GM23338 (cell line): Measurements from ENCODE around the gene MINDY1. TPM values are rescaled to one million over a fixed set of nuclear protein-coding genes. Genes with fewer than 3 reads are reported as not detected.
A peak's percentile ranks its signal among the peaks of the same experiment; 100 is the strongest.

Experiments
- ATAC-seq: fragments of 200-7000 bp; cut with Tn5 transposase; 3 replicates; pipeline ENCODE4 v1.9.1; 2020
- DNase-seq: peaks from one replicate; pipeline ENCODE4 v3.0.0-alpha.2; 2015; ENCODE audit warnings: low spot score
- H2AFZ ChIP-seq: fragments of 200-600 bp; sonication (generic); 2 replicates; pipeline ENCODE4 v1.8.0; 2016; ENCODE audit warnings: antibody characterized with exemption, mild to moderate bottlenecking, moderate library complexity
- H3F3A ChIP-seq: fragments of 200-600 bp; sonication (generic); replicated peaks from 2 replicates; pipeline ENCODE4 v1.8.0; 2017; ENCODE audit warnings: antibody characterized with exemption, mixed run types, low read depth
- H3K27ac ChIP-seq: fragments of 200-600 bp; sonication (generic); 2 replicates; pipeline ENCODE4 v1.6.1; 2016; ENCODE audit warnings: low read depth
- H3K27me3 ChIP-seq: fragments of 200-600 bp; sonication (generic); 2 replicates; pipeline ENCODE4 v1.8.0; 2016; ENCODE audit warnings: mild to moderate bottlenecking, mixed run types, moderate library complexity; ENCODE audit not compliant: insufficient read depth
- H3K36me3 ChIP-seq: fragments of 200-600 bp; sonication (generic); 2 replicates; pipeline ENCODE4 v1.8.0; 2016; ENCODE audit warnings: mild to moderate bottlenecking; ENCODE audit not compliant: insufficient read depth
- H3K4me1 ChIP-seq: fragments of 200-600 bp; sonication (generic); 2 replicates; pipeline ENCODE4 v1.8.0; 2016; ENCODE audit warnings: mild to moderate bottlenecking, moderate library complexity; ENCODE audit not compliant: insufficient read depth
- H3K4me2 ChIP-seq: fragments of 200-600 bp; sonication (generic); 2 replicates; pipeline ENCODE4 v1.7.1; 2017; ENCODE audit warnings: mixed run types
- H3K4me3 ChIP-seq: fragments of 200-600 bp; sonication (generic); 2 replicates; pipeline ENCODE4 v1.6.1; 2016; ENCODE audit warnings: mixed run types
- H3K79me2 ChIP-seq: fragments of 200-600 bp; sonication (generic); replicated peaks from 2 replicates; pipeline ENCODE4 v1.8.0; 2017; ENCODE audit warnings: mild to moderate bottlenecking; ENCODE audit not compliant: insufficient read depth
- H3K9me2 ChIP-seq: fragments of 200-600 bp; sonication (generic); 2 replicates; pipeline ENCODE4 v1.8.0; 2017; ENCODE audit not compliant: insufficient read depth
- H4K20me1 ChIP-seq: fragments of 200-600 bp; sonication (generic); replicated peaks from 2 replicates; pipeline ENCODE4 v1.8.0; 2017; ENCODE audit warnings: mild to moderate bottlenecking; ENCODE audit not compliant: insufficient read depth
- H3K27ac Mint-ChIP-seq: 2 replicates; pipeline ENCODE4 v1.8.0; 2020; ENCODE audit warnings: inconsistent platforms, mild to moderate bottlenecking, moderate library complexity, mixed read lengths
- H3K27me3 Mint-ChIP-seq: 3 replicates; pipeline ENCODE4 v1.8.0; 2022; ENCODE audit warnings: low read depth, mild to moderate bottlenecking, moderate library complexity, mixed read lengths, inconsistent platforms; ENCODE audit not compliant: insufficient read depth, poor library complexity
- H3K36me3 Mint-ChIP-seq: 3 replicates; pipeline ENCODE4 v1.8.0; 2021; ENCODE audit warnings: low read depth, mild to moderate bottlenecking, inconsistent platforms, moderate library complexity, mixed read lengths
- H3K4me1 Mint-ChIP-seq: 3 replicates; pipeline ENCODE4 v1.8.0; 2020; ENCODE audit warnings: mild to moderate bottlenecking, inconsistent platforms, mixed read lengths
- H3K4me3 Mint-ChIP-seq: 3 replicates; pipeline ENCODE4 v1.8.0; 2021; ENCODE audit warnings: moderate library complexity, mild to moderate bottlenecking, inconsistent platforms, mixed read lengths
- H3K9me3 Mint-ChIP-seq: 3 replicates; pipeline ENCODE4 v1.8.0; 2020; ENCODE audit warnings: moderate library complexity, mild to moderate bottlenecking, inconsistent platforms, mixed read lengths
- CTCF ChIP-seq, 2 experiments: fragments of 200-600 bp in 1 of 2; sonication (generic) in 1 of 2; conservative IDR thresholded peaks; 2 replicates each; pipeline versions ENCODE4 v1.5.1 to v1.6.1; 2016 to 2017; ENCODE audit warnings: antibody characterized with exemption in 2 of 2, low read depth in 2 of 2, mild to moderate bottlenecking in 2 of 2, moderate library complexity in 1 of 2
- ETS1 ChIP-seq: IDR thresholded peaks from 2 replicates; pipeline ENCODE4 v1.6.1; 2016; ENCODE audit warnings: antibody characterized with exemption
- JUNB ChIP-seq: IDR thresholded peaks from one replicate; pipeline ENCODE4 v1.6.1; 2016; ENCODE audit warnings: antibody characterized with exemption; ENCODE audit not compliant: unreplicated experiment
- POLR2AphosphoS5 ChIP-seq: IDR thresholded peaks from 2 replicates; pipeline ENCODE4 v1.6.1; 2016; ENCODE audit warnings: antibody characterized with exemption, low read depth
- REST ChIP-seq: IDR thresholded peaks from one replicate; pipeline ENCODE4 v1.6.1; 2018; ENCODE audit warnings: antibody characterized with exemption; ENCODE audit not compliant: unreplicated experiment
- ZNF114 ChIP-seq: fragments of 250-450 bp; sonication (Bioruptor Pico); IDR thresholded peaks from 2 replicates; pipeline ENCODE4 v1.5.0; 2020; ENCODE audit warnings: mild to moderate bottlenecking, moderate library complexity
- ZNF331 ChIP-seq: fragments of 250-450 bp; sonication (Bioruptor Pico); IDR thresholded peaks from 2 replicates; pipeline ENCODE4 v1.5.0; 2020; ENCODE audit warnings: low read depth, mild to moderate bottlenecking, moderate library complexity
- polyA plus RNA-seq: library from polyadenylated mRNA; unstranded; fragments of >200 nt; fragmentation: Nextera tagmentation; extraction: Ambion mirVana; gene quantifications from 2 replicates; pipeline ENCODE4 v1.2.1, GENCODE V29; 2016
- total RNA-seq: library from RNA; depleted of rRNA; stranded (reverse); fragments of >200 nt; shearing (Covaris generic); gene quantifications from 2 replicates; pipeline ENCODE4 v1.2.3, GENCODE V29; 2014

MINDY1 gene
- total and polyA plus RNA-seq, 2 experiments from 2014 or later = 4.5 to 10.3 TPM

GRCh38 chr1:151037032-151037431 lies 30.3 kb upstream of the MINDY1 start:
- no peaks in the 10 kb centered on the region for H3K79me2 ChIP-seq
- H3K9me2 ChIP-seq = no peaks in the 10 kb centered on the region
- Mint-ChIP-seq H3K27ac (no peak overlapping the region), H3K9me3 (no peaks in the 10 kb centered on the region), H3K4me1 (peaks cover 23% of the 10 kb centered on the region), H3K36me3 (peaks cover 13% of the 10 kb centered on the region), H3K4me3 (no peak overlapping the region), H3K27me3 (peaks cover 6% of the 10 kb centered on the region)
- H3K36me3 ChIP-seq = no peaks in the 10 kb centered on the region
- no peaks in the 10 kb centered on the region; the same call in 1 of the 2 replicates for H4K20me1 ChIP-seq
- no peak overlapping the region for H3K4me3 ChIP-seq
- H3K4me1 ChIP-seq = peaks cover 19% of the 10 kb centered on the region
- no peaks in the 10 kb centered on the region for H3F3A ChIP-seq
- no peak overlapping the region for H2AFZ ChIP-seq
- DNase-seq (no peak), ATAC-seq (peak; percentile 36; the same call in 1 of the 3 replicates)
- H3K27me3 ChIP-seq = no peaks in the 10 kb centered on the region
- peak overlapping the region; percentile 31; the same call in 1 of the 2 replicates for H3K4me2 ChIP-seq
- TF ChIP-seq ETS1 = no peak
- H3K27ac ChIP-seq = 0 out of 2 replicates have a peak overlapping the region, but pooled peaks have one; percentile 18

GRCh38 chr1:151036356-151036755 lies 29.7 kb upstream of the MINDY1 start, which contains the start of gene BNIPL:
Gene BNIPL, plus strand, starts transcription at chr1:151036586. Its CDS starts 140 bp downstream, at chr1:151036726.
- Histone ChIP-seq H3K27me3 (no peaks in the 10 kb centered on the region), H4K20me1 (no peaks in the 10 kb centered on the region; the same call in 1 of the 2 replicates), H3K4me1 (peaks cover 19% of the 10 kb centered on the region), H3F3A (no peaks in the 10 kb centered on the region), H3K36me3 (0 out of 2 replicates have a peak, but pooled peaks cover 3% of the 10 kb centered on the region), H3K9me2 (no peaks in the 10 kb centered on the region), H2AFZ (no peak within 1 kb of the TSS), H3K79me2 (no peaks in the 10 kb centered on the region), H3K27ac (0 out of 2 replicates have a peak within 1 kb of the TSS, but pooled peaks have one; percentile 62), H3K4me2 (peak within 1 kb of the TSS; percentile 31; the same call in 1 of the 2 replicates), H3K4me3 (no peak within 1 kb of the TSS)
- Mint-ChIP-seq H3K4me3 (peak within 1 kb of the TSS; percentile 47; the same call in 2 of the 3 replicates), H3K36me3 (peaks cover 17% of the 10 kb centered on the region), H3K27me3 (peaks cover 6% of the 10 kb centered on the region), H3K4me1 (peaks cover 23% of the 10 kb centered on the region), H3K27ac (peak within 1 kb of the TSS; percentile 80), H3K9me3 (no peaks in the 10 kb centered on the region)
- peak; percentile 88 for ATAC-seq
- DNase-seq = no peak
- TF ChIP-seq CTCF (conservative IDR thresholded peaks at IDR 0.05; ENCODE audit: low read depth in 2 of 2) (no peak), REST (no peak), ZNF114 (no peak), ZNF331 (CRISPR knock-in tag) (no peak), JUNB (no peak), POLR2AphosphoS5 (no peak), ETS1 (no peak)
